GM10248 (cell line): Measurements from ENCODE around the gene DAB2IP.

ENCODE experiments used
- CTCF ChIA-PET: fragments of 300-600 bp; sonication (Branson Sonifier 250); formaldehyde crosslinking; extraction: SDS; loops from one replicate; lab custom pipeline; 2021; ENCODE audit warnings: antibody characterized with exemption; lab: Yijun Ruan, JAX
- POLR2A ChIA-PET: fragments of 350-650 bp; sonication (Branson Sonifier 250); formaldehyde crosslinking; extraction: SDS; loops from one replicate; lab custom pipeline; 2020; ENCODE audit warnings: antibody characterized with exemption; lab: Yijun Ruan, JAX
- DNase-seq: peaks from one replicate; pipeline ENCODE4 v3.0.0; 2012; ENCODE audit errors: extremely low spot score
- TF ChIP-seq, protein P1 (sequence below): IDR thresholded peaks from 2 replicates; pipeline ENCODE4 v1.5.1; 2012; ENCODE audit warnings: mild to moderate bottlenecking, low read depth; ENCODE audit errors: extremely low read depth, missing control alignments, control extremely low read depth

Gene DAB2IP

DNA sequence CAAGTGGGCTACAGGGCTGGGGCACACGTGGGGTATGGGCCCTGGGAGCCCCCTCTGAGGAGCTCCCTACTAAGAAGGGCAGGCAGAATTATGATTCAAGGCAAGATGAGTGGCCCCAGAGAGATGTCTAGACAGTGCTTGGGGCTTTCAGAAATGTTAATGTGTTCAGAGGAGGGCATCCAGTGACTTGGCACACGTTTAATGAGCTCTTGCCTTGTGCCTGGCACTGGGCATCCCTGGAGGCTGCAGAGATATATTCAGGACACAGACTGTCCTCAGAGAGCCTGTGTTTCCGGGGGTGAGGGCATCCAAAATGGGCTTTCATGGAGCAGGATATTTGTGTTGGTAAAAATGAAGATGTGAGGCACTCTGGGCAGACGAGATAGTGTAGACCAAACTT lies 25.4 kb upstream of the DAB2IP start:
- CTCF ChIA-PET, result no interaction called here
- POLR2A ChIA-PET, result interaction anchor here (0.7 kb wide), 1 partner anchor 697 kb away, joined by 4 read pairs; no protein-coding TSS in a partner anchor
- TF ChIP-seq, protein P1, sequence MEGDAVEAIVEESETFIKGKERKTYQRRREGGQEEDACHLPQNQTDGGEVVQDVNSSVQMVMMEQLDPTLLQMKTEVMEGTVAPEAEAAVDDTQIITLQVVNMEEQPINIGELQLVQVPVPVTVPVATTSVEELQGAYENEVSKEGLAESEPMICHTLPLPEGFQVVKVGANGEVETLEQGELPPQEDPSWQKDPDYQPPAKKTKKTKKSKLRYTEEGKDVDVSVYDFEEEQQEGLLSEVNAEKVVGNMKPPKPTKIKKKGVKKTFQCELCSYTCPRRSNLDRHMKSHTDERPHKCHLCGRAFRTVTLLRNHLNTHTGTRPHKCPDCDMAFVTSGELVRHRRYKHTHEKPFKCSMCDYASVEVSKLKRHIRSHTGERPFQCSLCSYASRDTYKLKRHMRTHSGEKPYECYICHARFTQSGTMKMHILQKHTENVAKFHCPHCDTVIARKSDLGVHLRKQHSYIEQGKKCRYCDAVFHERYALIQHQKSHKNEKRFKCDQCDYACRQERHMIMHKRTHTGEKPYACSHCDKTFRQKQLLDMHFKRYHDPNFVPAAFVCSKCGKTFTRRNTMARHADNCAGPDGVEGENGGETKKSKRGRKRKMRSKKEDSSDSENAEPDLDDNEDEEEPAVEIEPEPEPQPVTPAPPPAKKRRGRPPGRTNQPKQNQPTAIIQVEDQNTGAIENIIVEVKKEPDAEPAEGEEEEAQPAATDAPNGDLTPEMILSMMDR, result no peak
- no peak for DNase-seq

DNA sequence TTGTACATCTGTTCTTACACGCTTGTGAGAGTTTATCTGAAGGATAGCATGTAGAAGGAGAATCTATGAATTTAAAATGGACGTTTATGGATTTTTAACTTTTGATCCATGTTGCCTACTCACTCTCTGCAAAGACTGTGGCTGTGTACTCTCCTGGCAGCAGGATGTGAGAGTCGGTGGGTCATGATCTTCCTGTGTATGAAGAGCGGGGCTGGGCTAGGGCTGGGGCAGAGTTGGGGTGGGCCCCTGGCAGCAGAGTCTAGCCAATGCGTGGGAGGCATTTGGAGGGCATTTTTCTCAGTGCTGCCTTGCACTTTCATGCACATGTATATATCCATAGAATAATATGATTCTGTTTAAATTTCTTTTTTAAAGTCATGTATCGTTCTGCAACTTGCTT lies 24.0 kb upstream of the DAB2IP start:
- ChIA-PET POLR2A (no interaction called here), CTCF (no interaction called here)
- TF ChIP-seq, protein P1, result no peak
- DNase-seq, result no peak

DNA sequence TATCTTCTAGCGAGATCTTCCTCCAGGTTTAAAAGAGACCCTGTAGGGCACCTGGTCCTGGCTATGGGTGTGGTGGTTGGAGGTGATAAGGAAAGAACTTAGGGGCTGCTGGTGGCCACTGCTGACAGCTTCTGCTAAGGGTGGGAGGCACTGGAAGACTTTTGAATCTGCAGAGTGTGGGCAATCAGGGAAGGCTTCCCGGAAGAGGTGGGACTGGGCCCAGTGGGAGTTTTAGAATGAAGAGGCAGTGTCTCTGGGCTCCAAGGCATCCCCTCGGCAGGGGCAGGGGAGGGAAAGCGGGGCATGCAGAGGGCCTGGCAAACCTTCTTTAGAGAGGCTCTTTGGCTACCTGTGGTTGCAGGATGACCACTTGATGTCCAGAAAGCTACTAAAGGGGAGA lies 23.0 kb upstream of the DAB2IP start:
- CTCF ChIA-PET, result interaction anchor here (0.6 kb wide), 1 partner anchor 15 kb away, joined by 3 read pairs; no protein-coding TSS in a partner anchor
- DNase-seq, result no peak
- POLR2A ChIA-PET, result no interaction called here
- TF ChIP-seq, protein P1, result no peak

DNA sequence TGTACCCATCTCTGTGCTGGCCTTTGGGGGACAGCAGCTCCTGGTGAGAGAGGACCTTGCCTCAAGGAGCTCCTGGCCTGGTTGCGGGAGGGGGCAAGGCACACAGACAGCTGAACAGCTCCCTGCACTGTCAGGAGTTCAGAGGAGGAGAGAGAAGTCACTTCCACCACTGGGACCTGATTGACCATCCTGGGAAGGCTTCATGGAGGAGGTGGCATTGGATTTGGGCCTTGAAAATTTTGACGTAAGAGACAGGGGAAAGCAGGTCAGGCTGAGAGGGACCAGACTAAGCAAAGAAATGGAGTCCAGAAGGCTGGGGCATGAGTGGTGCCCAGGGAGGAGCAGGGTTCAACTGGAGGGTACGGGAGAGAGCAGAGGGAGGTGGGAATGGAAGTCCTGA lies 20.3 kb upstream of the DAB2IP start:
- DNase-seq, result no peak
- POLR2A ChIA-PET, result no interaction called here
- CTCF ChIA-PET, result interaction anchor here (1.4 to 2.0 kb wide), 3 partner anchors 11 to 64 kb away, joined by 4 to 6 read pairs (median 4); no protein-coding TSS in a partner anchor
- TF ChIP-seq, protein P1, result no peak

DNA sequence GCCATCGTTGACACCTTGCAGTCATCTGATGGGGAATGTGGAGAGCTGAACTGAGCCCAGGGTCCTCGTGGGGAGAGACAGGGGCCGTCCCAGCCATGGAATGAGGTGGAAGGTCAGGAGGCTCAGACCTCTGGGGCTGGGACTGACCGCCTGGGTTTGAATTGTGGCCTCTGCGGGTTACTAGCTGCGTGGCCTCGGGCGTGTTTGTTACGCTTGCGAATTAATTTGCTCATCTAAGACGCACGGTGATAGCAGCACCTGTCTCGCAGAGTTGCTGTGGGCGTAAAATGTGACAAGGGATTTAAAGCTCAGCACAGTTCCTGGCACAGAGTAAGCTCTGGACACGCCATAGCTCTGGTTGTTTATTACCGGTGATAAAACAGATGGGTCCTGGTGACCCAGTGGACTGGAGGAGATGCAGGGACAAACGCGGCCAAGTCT lies 19.4 kb upstream of the DAB2IP start:
- TF ChIP-seq, protein P1, result no peak
- DNase-seq, result no peak
- CTCF ChIA-PET, result interaction anchor here (1.2 to 2.0 kb wide), 4 partner anchors 9 to 63 kb away, joined by 3 to 6 read pairs (median 4); no protein-coding TSS in a partner anchor
- POLR2A ChIA-PET, result no interaction called here

DNA sequence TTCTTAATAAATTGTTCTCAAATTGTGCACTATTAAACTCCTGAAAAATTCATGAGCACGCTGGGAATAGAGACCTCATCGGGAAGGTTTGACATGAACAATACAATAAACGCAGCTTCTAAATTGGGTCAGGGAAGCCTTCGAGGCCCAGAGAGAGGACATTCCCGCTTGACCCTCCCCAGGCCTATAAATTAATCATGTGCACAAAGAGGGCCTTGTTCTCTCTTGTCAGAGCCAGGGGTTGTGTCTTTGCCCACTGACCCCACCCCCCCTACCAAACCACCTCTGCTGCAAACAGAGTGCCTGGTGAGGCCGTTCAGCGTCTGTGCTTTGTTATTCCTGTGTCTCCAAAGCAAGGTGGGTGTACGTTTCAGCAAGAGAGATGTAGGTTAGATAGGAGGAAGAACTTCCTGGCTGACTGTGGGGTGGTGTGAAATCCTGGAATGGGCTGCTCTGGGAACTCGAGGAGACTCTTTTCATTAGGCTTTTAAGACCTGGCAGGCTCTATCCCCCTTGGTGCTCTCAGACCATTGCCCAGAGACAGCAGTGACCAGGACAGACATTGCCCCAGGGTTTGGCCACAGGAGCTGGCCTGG lies 18.2 kb upstream of the DAB2IP start:
- ChIA-PET CTCF (interaction anchor here (1.2 kb wide), 1 partner anchor 10 kb away, joined by 3 read pairs; no protein-coding TSS in a partner anchor), POLR2A (no interaction called here)
- TF ChIP-seq, protein P1, result no peak
- DNase-seq, result no peak

DNA sequence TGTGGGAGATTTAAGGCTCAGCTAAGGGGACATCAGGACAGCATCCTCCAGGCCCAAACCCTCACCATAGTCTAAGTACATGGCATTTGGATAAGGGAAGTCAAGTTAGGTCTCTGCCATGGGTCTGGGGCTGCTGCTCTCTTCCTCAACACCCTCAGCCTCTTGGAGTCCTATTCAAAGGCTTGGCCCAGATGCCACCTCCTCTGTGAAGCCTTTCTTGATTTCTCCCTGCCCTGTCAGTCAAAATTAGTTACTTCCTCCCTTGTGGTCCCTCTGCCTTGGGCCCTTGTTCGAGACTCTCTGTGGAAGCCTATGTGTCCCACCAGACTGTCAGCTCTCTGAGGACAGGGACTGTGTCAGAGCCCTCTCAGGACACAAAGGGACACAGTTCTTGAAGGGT lies 17.7 kb upstream of the DAB2IP start:
- TF ChIP-seq, protein P1, result no peak
- POLR2A ChIA-PET, result no interaction called here
- DNase-seq, result no peak
- CTCF ChIA-PET, result no interaction called here
